ENCODE data around the gene ARIH2.
"Not testable (repeated sequence)": the region's sequence is repeated elsewhere in the genome, so short reads cannot be mapped to it uniquely, and the experiment has no call there.

Gene ARIH2

DNA sequence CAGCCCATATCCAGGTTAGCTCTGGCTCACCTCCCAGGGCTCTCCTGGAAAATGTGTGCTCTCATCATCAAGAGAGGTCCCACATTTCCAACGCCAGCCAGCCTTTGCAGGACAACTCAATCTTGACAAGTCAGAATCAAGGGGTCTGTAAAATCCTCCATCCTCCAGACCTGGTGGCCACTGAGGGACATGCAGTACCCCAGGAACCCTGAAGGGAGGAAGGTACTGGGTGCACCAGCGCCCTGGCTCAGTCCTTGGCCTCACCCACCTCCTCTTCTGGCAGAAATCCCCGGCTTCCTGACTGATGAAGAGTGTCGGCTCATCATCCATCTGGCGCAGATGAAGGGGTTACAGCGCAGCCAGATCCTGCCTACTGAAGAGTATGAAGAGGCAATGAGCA, 82.5 kb downstream of the ARIH2 start:
- FAIRE-seq = no peak

DNA sequence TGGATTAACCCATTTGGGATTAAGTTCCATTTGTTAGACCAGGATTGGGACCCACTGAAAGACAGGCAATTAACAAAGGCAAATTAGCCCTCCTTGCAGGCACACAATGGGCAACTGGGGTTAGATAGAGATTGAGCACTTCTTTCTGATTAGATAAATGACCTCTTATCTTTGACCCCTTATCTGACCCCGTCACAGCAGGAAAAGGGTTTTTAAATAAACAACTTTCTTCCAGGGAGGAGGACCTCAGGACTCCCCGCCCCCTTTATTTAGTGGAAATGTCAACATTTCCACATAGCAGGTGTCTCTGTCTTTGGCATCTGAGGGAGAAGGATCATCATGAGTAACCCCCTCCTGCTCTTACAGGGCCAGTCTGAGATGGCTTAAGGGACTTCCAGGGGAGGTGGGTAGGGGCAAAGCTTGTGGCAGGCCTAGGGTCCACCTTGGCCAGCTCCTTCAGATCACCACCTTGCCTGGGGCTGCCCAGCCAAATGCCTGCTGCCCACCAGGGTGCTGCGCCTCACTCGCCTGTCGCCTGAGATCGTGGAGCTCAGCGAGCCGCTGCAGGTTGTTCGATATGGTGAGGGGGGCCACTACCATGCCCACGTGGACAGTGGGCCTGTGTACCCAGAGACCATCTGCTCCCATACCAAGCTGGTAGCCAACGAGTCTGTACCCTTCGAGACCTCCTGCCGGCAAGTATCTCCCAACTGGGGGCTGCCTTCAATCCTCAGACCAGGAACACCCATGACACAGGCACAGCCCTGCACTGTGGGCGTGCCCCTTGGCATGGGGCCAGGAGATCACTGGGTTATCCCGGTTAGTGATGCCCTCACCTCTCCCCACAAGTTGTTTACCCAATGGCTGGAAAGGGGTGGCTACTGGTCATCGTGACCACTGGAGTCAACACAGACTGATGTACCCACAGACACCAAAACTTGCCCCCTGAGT, 86.0 kb downstream of the ARIH2 start:
- no peak for DNase-seq (ENCODE audit: low spot score)
- no peak for FAIRE-seq

More for the DNA sequence above, 82.5 kb downstream of the ARIH2 start:
- DNase-seq (ENCODE audit: low spot score) = no peak

DNA sequence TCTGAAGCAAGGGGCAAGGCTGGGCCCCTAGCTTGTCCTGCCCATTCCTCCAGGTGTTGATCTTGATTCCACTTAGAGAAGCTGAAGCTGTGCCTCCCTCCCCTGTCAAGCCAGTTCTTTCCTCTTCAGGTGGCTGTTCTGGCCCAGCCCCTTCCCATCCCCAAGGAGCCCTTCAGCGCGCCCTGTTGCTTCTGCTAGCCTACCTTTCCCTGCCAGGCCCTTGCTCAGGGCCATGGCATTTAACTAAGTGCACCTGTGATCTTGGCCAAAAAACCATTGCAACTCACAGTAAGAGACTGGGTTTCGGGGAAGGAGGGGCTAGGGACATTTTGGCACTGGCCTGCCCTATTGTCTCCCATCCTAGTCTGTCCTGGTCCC, 86.7 kb downstream of the ARIH2 start:
- DNase-seq (ENCODE audit: low spot score) = no peak
- FAIRE-seq = no peak

DNA sequence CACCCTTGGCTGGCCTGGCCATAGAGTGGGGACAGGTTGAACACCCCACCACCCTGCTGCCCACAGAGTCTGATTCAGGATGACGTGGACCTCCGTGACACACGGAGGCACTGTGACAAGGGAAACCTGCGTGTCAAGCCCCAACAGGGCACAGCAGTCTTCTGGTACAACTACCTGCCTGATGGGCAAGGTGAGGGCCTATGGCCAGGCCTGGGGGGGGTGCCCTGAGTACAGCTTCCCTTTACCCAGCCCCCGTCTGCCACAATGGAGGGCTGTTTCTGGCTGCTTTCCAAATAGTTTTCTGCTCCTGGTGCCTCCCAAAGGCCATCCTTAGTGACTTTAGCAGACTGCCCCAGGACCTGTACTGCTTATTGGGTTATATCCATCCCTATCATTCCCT, 87.4 kb downstream of the ARIH2 start:
- FAIRE-seq (no peak), DNase-seq (ENCODE audit: low spot score) (no peak)

DNA sequence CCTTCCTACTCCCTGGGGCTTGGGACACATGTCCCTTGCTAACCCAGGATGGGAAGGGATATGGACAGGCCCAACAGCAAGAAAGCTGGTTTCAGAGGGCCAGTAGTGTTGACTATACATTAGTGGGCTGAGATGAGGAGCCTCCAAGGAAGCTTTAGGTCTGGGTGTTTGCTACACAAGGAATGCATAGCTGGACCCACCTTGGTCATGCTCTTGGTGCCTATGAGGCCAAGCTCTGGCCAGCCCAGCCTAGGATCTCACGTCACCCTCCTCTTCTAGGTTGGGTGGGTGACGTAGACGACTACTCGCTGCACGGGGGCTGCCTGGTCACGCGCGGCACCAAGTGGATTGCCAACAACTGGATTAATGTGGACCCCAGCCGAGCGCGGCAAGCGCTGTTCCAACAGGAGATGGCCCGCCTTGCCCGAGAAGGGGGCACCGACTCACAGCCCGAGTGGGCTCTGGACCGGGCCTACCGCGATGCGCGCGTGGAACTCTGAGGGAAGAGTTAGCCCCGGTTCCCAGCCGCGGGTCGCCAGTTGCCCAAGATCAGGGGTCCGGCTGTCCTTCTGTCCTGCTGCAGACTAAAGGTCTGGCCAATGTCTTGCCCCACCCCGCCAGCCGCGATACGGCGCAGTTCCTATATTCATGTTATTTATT, 87.9 kb downstream of the ARIH2 start:
- FAIRE-seq (no peak), DNase-seq (ENCODE audit: low spot score) (no peak)

DNA sequence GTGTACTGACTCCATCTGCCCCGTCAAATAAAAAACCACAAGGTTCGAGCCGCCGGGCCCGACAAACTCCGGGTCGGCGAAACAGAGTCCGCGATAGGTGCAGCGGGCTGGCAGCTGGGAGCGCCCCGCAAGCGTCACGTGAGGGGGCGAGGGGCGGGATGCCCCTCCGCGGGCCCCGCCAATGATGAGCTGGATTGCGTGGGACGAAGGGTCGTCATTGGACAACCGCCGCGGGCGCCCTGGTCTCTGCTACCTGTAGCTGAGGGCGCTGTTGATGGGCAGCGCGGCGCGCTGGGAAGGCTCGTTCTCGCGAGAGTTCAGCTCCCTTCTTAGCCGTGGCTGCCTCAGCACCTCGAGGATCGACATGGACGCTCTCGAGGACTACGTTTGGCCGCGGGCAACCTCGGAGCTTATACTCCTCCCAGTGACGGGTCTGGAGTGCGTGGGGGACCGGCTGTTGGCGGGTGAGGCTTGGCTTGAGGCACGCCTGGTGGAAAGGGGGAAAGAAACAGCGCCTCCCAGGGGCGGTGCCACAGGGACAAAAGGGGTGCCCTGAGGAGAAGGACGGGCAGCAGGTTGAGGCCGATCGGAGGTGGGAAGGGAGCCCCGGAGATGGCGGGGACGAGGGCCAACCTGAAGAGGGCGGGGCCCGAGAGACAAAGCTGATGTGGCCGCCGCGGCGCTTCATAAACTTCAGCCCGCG, 88.6 kb downstream of the ARIH2 start, which contains the start of gene WDR6:
Gene WDR6, plus strand, starts transcription at position 324 of the 703 bp plus-strand sequence. Its CDS starts 41 bp downstream, at position 365.
- FAIRE-seq (peak; percentile 65), DNase-seq (ENCODE audit: low spot score) (peak; percentile 94)

DNA sequence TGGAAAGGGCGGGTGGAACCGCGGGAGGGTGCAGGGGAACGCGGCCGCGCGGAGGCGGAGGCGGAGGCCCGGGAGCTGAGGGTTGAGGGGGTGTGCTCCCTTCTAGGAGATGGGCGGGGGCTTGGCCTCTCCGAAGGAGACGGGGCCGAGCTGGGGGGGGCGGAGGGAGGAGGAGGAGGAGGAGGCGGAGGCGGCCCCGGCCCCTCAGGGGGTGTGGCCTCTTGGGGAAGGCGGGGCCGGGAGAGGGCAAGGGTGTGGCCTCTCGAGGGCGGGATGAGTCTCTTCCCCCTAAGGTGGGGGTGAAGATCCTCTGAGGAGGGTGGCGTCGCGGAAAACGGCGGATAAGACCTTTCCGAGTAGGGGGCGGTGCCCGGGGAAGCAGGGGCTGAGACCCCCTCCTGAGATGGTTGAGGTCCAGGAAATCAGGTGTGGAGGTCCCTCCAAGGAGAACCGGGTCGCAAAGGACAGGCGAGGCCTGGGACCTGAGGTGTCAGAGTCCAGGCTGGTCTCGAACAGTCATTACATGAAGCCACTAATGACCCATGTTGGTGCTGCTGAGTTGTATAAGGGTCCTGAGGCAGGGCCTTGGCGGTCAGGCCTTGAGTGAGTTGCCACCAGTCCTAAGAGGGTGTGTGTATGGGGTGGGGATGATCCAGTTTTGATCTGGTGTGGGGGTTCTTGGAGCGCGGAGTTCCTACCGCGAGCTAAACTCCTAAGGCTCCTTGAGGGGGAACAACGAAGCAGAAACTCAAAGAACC, 89.3 kb downstream of the ARIH2 start:
- FAIRE-seq = no peak
- peak; percentile 62 for DNase-seq (ENCODE audit: low spot score)

DNA sequence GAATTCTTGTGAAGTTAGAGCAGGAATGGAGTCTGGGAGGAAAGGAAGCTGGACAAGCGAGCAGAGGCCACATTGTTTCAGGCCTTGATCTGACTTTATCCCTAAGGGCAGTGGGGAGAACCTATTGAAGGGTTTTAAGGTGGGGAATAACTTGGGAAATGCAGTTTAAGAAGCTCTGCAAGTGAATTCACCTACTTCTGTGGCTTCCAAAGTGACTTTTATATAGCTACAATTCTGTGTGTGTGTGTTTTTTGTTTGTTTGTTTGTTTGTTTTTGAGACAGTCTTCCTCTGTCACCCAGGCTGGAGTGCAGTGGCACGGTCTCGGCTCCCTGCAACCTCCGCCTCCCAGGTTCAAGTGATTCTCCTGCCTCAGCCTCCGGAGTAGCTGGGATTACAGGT, 90.0 kb downstream of the ARIH2 start:
- not testable (repeated sequence) for FAIRE-seq; DNase-seq (ENCODE audit: low spot score)

DNA sequence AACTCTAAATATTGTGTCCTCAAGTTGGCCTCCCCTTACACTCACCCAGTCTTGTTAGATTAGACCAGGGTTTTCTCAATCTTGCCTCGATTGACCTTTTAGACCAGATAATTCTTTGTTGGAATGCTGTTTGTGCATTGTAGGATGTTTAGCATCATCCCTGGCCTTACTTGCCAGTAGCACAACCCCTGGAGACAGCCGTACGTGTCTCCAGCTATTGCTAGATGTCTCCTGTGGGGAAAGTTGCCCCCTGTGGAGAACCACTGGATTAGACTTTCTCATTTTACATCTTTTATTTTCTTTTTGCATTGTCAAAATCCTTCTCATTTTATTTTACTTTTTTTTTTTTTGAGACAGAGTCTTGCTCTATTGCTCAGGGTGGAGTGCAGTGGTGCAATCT, 90.8 kb downstream of the ARIH2 start:
- FAIRE-seq = no peak
- DNase-seq (ENCODE audit: low spot score) = no peak

DNA sequence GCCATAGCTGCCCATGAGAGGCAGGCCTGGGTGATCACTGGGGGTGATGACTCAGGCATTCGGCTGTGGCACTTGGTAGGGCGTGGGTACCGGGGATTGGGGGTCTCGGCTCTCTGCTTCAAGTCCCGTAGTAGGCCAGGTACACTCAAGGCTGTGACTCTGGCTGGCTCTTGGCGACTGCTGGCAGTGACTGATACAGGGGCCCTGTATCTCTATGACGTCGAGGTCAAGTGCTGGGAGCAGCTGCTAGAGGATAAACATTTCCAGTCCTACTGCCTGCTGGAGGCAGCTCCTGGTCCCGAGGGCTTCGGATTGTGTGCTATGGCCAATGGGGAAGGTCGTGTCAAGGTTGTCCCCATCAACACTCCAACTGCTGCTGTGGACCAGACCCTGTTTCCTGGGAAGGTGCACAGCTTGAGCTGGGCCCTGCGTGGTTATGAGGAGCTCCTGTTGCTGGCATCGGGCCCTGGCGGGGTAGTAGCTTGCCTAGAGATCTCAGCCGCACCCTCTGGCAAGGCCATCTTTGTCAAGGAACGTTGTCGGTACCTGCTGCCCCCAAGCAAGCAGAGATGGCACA, 93.9 kb downstream of the ARIH2 start:
- no peak for FAIRE-seq

DNA sequence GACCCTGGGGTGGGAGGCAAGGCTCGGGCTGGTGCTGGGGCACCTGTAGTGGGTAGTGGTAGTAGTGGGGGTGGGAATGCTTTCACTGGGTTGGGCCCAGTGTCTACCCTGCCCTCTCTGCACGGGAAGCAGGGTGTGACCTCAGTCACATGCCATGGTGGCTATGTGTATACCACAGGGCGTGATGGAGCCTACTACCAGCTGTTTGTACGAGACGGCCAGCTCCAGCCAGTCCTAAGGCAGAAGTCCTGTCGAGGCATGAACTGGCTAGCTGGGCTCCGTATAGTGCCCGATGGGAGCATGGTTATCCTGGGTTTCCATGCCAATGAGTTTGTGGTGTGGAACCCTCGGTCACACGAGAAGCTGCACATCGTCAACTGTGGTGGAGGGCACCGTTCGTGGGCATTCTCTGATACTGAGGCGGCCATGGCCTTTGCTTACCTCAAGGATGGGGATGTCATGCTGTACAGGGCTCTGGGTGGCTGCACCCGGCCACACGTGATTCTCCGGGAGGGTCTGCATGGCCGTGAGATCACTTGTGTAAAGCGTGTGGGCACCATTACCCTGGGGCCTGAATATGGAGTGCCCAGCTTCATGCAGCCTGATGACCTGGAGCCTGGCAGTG, 94.6 kb downstream of the ARIH2 start:
- FAIRE-seq = no peak
- no peak for DNase-seq (ENCODE audit: low spot score)

More for the DNA sequence above, 93.9 kb downstream of the ARIH2 start:
- no peak for DNase-seq (ENCODE audit: low spot score)

DNA sequence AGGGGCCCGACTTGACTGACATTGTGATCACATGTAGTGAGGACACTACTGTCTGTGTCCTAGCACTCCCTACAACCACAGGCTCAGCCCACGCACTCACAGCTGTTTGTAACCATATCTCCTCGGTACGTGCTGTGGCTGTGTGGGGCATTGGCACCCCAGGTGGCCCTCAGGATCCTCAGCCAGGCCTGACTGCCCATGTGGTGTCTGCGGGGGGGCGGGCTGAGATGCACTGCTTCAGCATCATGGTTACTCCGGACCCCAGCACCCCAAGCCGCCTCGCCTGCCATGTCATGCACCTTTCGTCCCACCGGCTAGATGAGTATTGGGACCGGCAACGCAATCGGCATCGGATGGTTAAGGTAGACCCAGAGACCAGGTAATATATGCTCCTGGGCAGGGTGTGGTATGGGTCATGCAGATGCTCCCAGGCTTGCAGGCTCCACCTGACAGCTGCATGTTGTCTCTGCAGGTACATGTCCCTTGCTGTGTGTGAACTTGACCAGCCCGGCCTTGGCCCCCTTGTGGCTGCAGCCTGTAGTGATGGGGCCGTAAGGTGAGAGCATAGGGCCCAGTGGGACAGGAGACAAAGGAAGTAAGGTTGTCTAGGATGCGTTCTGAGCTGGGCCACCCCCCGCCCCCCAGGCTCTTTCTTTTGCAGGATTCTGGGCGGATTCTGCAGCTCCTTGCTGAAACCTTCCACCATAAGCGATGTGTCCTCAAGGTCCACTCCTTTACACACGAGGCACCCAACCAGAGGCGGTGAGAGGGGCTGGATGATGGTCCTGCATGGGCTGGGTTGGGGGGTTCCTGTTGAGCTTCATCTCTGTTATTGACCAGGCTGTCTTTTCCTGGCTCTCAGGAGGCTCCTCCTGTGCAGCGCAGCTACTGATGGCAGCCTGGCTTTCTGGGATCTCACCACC, 95.4 kb downstream of the ARIH2 start:
- no peak for FAIRE-seq
- DNase-seq (ENCODE audit: low spot score) = no peak

DNA sequence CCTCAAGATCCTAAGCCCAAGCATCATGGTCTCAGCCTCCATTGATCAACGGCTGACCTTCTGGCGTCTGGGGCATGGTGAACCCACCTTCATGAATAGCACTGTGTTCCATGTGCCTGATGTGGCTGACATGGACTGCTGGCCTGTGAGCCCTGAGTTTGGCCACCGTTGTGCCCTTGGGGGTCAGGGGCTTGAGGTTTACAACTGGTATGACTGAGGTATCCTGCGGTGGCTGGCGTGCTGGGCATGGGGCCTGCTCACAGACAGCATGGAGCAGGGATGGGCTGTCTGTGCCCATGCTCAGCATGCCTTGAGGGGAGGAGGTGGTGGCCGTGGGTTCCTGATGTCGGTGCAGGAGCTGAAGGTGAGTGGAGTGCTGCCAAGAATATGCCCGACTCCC, 96.4 kb downstream of the ARIH2 start:
- FAIRE-seq (no peak), DNase-seq (ENCODE audit: low spot score) (no peak)

DNA sequence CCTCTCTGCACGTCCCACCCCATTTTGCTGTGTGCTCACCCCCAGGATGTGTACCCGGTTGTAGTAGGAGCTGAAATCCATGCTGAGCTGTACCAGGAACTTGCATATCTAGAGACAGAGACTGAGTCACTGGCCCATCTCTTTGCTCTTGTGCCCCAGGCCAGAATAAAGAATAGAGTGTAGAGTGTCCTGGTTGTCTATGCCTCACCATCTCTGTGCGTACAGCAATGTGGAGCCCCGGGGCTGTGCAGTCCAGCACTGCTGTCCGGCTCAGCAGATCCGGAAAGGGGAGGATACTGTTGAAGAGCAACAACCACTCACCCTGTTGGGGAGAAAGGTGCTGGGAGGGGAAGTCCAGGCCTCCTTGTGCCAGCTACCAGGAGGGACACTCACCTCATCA, 97.1 kb downstream of the ARIH2 start:
- DNase-seq (ENCODE audit: low spot score) (no peak), FAIRE-seq (no peak)

DNA sequence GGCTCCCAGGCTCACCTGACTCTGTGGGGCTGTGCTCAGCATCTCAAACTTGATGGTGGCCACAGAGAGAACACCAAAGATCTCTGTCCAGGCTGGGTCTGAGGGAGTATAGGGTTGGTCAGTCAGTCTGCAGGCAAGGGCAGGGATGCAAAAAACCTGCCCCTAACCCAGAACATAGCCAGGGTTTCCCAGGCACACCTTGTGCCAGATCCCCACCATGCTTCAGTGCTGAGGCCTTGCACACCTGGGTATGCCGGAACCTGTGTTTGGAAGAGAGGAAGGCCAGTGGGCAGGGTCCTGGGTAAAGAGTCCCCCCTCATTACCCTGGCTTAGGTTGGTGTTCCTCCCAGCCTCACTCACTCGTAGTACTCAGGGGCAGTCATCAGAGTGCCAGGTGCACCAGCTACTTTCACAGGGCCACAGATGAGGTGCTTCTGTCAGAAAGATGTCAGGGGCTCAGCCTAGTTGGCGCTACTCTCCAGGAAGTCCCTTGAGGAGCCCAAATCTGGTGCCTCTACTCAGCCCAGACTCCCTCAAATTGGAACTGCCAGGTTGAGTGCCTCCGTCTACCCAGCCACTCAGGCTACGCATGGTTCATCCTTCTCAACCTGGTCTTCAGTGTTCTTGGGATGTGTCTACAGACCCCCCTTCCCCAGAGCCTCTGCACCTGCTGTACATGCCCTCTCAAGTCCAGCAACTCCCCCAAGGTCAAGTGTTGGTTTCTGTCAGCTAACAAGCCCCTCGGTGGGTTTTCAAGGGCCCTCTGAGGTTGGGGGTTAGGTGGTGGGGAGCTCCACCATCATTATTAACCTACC, 98.0 kb downstream of the ARIH2 start:
- DNase-seq (ENCODE audit: low spot score) (no peak), FAIRE-seq (no peak)

DNA sequence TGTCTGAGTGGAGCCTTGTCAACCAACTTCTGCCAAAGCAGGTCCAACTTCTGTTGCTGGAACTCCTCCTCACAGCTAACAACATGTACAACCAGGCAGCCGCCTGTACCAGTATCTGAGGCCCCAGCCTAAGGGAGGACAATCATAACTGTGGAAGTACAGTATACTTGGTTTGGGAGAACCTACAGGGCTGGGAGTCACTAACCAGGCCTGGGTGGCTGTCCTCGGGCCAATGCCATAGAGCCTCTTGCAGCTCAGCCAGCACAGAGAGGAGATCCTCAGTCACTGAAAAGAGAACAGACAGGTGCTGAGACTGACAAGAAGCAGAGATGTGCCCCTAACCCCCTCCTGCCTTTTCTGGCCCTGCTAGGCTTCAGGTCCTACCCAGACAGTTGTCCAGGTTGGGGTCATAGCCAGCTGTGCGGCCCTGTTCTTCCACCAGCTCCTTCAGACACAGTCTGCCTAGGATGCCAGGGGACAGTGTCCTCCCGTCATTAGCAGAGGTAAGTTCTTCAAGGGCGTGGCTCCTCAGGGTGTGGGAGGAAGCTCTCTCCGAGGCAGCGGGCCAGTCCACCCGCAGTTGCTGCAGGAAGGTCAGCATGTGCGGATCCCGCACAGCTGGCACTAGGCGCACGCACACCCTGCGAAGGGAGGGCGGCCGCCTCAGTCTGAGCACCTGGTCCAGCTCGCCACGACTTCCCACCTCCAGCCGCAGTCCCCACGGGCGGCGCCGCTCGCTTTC, 98.8 kb downstream of the ARIH2 start:
- DNase-seq (ENCODE audit: low spot score) (no peak), FAIRE-seq (no peak)

DNA sequence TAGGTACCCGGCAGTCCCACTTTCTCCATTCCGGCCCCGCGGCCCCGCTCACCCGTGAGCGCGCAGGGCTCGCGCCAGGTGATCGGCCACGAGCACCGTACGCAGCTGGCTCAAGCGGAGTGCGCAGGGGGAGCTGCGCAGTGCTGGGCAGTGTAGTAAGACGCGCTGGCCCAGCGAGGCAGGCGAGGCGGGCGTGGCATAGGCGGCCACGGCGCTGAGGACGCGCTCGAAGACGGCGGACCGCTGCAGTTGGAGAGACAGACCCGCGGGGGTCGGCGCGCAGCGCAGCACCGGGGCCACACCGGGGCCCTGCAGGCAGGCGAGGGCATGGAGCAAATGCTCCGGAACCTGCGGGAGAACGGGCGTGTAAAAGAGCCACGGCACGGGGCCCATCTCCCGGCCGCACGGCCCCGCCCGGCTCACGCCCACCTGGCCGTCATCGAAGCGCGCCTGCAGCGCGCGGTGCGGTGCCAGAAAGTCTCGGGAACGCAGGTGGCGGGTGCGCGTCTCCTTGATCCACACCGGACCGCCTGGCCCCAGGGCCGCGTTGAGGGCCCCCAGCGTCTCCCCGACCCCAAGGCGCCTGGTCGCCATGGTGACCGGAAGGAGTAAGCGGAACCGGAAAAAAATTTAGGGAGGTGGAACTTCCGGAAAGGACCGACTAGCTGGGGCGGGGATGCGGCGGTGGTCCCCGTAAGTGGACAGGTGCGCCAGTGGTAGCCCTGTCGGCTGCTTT, 99.5 kb downstream of the ARIH2 start, which contains the start of gene DALRD3:
Gene DALRD3, minus strand, starts transcription at position 610 of the 736 bp plus-strand sequence. Its CDS starts 16 bp downstream, at position 594.
- DNase-seq (ENCODE audit: low spot score) = peak; percentile 36
- no peak for FAIRE-seq
